Cortex of kidney (tissue), 1 donor: ENCODE measurements around the gene MAMLD1.

ENCODE experiments used
- DNase-seq: peaks from one replicate; lab custom pipeline; 2025; lab: John Stamatoyannopoulos, UW

The MAMLD1 gene

GRCh38 chrX:150408007-150408406 lies 44.9 kb downstream of the MAMLD1 start:
- no peak for DNase-seq

GRCh38 chrX:150408561-150408960 lies 45.4 kb downstream of the MAMLD1 start:
- no peak for DNase-seq

DNA sequence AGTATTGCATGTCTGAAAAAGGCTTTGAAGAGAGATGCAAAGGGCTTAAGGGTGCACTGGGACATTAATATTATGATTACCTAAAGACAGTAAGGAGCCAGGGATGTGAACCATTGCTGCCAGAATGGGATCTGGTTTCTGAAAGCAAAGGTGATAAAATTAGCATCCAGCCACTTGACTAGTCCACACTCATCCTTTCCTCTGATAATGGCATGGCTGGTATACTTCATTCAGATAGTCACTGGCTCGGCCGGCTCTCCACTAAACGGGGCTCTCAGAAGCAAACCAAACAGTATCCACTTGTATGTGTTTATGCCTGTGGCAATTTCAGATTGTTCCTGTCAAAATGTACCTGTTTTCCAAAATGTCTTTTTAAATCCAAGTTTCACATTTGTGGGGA lies 46.4 kb downstream of the MAMLD1 start:
- no peak for DNase-seq

DNA sequence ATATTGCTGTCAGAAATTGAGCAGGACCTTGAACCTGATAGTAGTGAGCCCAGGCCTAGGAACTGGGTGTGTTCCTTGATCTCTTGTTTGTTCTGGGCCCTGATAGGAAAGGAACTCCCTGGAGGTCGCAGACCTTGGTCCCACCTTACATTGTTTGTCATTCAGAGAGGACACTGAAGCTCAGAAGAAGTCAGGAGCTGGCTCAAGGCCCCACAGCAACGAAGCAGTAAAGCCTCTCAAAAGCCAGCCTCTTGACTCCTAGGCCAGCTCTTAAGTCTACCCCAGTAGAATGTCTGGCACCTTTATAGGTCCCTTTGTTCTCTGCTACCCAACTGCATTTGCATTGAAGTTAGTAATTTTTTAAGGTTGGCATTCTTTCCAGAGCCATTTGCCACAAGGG lies 46.8 kb downstream of the MAMLD1 start:
- no peak for DNase-seq

DNA sequence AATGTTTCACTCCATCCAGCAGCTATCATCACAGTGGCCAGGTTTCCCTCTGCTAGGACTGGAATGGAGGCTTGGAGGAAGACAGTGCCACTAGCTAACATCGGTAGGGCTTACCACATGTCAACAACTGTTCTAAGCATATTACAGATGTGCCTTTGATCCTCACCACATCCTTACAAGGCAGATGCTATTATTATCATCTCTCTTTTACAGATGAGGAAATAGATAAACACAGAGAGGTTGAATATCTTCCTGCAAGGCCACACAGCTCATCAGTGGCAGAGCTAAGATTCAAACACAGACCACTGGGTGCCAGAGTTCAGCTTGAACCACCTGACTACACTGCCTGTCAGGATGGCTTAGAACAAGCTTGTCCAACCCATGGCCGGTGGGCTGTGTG lies 47.4 kb downstream of the MAMLD1 start:
- no peak for DNase-seq

DNA sequence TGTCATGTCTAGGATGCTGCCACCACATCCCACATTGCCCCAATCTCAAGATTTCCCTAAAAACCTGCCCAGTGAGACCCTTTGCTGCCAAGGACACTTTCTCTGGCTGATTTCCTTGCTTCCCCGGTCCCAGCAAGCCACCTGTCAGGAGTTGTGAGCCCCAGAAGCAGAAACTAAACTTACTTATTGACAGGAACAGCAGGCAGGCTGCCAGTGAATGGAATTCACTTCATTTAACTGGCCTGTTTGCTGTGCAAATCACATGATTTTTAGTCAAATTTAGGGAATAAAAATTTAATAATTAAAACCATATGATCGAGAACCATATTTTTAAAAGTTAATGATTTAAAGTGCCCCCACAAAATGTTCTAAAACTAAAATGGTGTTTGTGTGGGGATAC lies 48.5 kb downstream of the MAMLD1 start:
- no peak for DNase-seq

GRCh38 chrX:150414228-150414627 lies 51.1 kb downstream of the MAMLD1 start:
- no peak for DNase-seq

DNA sequence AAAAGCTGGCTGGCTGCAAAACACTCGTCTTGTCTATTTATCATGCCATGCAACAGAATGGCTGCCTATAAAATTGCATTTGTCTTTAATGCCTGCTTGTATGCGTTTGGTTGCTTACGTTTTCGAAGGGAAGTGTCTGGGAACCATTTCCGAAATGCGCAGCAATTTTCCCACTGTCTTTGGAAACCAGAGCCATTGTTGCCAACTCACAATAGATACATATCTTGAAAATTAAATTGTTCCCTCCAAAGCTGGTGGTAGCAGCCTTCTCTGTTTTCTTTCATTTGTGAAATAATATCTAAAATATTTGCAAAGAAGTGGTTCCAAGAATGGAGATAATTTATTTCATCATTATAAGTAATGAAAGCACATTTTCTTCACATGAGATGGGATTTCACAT lies 53.4 kb downstream of the MAMLD1 start:
- DNase-seq = no peak

DNA sequence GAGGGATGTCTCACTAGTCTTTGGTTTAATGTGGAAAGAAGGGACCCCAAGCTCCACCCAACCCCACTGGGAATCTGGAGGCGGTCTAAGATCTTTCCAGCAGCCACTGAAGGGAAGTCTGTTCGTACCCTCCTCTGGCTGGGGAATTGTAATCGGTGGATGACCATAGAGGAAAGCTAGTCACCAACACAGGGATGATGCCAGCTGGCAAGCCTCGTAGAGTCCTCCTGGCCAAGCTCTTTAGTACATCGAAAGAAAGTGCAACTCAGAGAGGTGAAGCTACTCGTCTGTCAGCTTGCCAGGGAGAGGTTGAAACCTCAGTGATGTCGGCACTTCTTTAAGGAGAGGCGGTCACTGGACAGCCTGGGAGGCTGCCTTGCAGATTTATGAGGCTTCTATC lies 58.7 kb downstream of the MAMLD1 start:
- DNase-seq = no peak

- no peak for DNase-seq
Measured at GRCh38 chrX:150429594-150429993, 66.5 kb downstream of the MAMLD1 start.

GRCh38 chrX:150436195-150436594 lies 73.1 kb downstream of the MAMLD1 start:
- no peak for DNase-seq

GRCh38 chrX:150438165-150438564 lies 75.0 kb downstream of the MAMLD1 start:
- DNase-seq = no peak

- no peak for DNase-seq
Measured at GRCh38 chrX:150446151-150446550, 83.0 kb downstream of the MAMLD1 start.

- DNase-seq = no peak
Measured at GRCh38 chrX:150446995-150447394, 83.9 kb downstream of the MAMLD1 start.

- no peak for DNase-seq
Measured at GRCh38 chrX:150449313-150449712, 86.2 kb downstream of the MAMLD1 start.

GRCh38 chrX:150450519-150451177 lies 87.5 kb downstream of the MAMLD1 start:
- peak; percentile 3 for DNase-seq

DNA sequence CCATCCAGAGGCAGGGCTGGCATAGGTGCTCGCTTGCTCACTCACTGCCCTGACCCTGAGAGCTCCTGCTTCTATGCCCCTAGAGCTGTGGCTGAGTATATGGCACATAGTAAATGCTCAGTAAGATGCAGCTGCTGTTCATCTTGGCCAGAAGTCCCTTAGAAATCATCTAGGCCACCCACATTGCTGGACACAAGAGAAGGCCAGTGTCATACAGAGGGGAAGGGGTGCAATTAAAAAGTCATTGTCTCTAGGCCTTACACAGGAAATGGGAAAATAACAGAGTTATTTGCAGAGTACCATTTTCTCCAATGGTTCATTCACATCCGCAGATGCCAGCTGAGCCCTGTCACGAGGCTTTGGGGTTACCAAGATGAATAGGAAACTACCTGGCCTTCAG lies 88.8 kb downstream of the MAMLD1 start:
- DNase-seq = no peak

GRCh38 chrX:150454083-150454482 lies 91.0 kb downstream of the MAMLD1 start:
- DNase-seq = no peak

- DNase-seq = no peak
Measured at GRCh38 chrX:150454508-150455214, 91.5 kb downstream of the MAMLD1 start.

GRCh38 chrX:150455215-150455608 lies 92.1 kb downstream of the MAMLD1 start:
- no peak for DNase-seq

GRCh38 chrX:150456466-150456865 lies 93.3 kb downstream of the MAMLD1 start:
- DNase-seq = no peak

- no peak for DNase-seq
Measured at GRCh38 chrX:150456941-150457340, 93.8 kb downstream of the MAMLD1 start.

GRCh38 chrX:150459196-150459595 lies 96.1 kb downstream of the MAMLD1 start:
- DNase-seq = no peak

DNA sequence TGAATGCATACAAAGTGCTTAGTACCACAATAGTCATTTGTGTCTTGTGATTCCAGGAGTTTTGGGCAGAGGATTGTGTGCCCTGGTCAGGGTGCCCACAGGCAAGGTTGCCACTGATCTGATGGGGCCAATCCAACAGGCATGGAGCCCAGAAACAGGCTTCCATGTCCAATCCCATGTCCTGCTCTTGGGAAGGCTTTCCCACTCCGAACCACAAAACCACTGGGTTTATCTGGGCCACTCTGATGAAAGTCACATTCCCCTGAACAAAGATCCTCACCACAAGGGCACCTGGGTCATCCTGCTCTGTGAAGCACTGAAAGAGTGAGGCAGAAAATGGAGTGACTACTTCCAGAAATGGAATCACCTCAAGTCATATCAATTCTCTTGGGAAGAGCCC lies 96.9 kb downstream of the MAMLD1 start:
- no peak for DNase-seq
